HEK293 (cell line): ENCODE results near the gene NLRP11.

Experiments used
- CTCF ChIA-PET: fragments of 350-600 bp; formaldehyde crosslinking; extraction: SDS; loops from one replicate; lab custom pipeline; 2021; ENCODE audit warnings: antibody characterized with exemption; lab: Yijun Ruan, JAX
- POLR2A ChIA-PET: fragments of 300-600 bp; formaldehyde crosslinking; extraction: SDS; loops from one replicate; lab custom pipeline; 2020; ENCODE audit warnings: antibody characterized with exemption, inconsistent platforms; lab: Yijun Ruan, JAX
- H3K27ac ChIP-seq: fragments of 200-500 bp; sonication (Bioruptor generic); 2 replicates; pipeline ENCODE4 v1.5.1; 2014; ENCODE audit warnings: low read depth, low read length, control low read depth, inconsistent platforms; ENCODE audit errors: extremely low read depth
- H3K36me3 ChIP-seq, 2 experiments: fragments of 200-500 bp in 1 of 2; sonication (Bioruptor generic) in 1 of 2; 1 replicate in 1 of 2; 2 replicates in 1 of 2; pipeline ENCODE4 v1.5.1; 2014 to 2017; ENCODE audit warnings: inconsistent platforms in 2 of 2, low read length in 2 of 2; ENCODE audit not compliant: control insufficient read depth in 2 of 2, insufficient read depth in 1 of 2
- H3K4me1 ChIP-seq: fragments of 200-500 bp; sonication (Bioruptor generic); 2 replicates; pipeline ENCODE4 v1.5.1; 2014; ENCODE audit warnings: mild to moderate bottlenecking, low read length, inconsistent platforms; ENCODE audit not compliant: control insufficient read depth, insufficient read depth
- H3K4me3 ChIP-seq: 2 replicates; pipeline ENCODE4 v1.5.1; 2011; ENCODE audit warnings: low read depth, mild to moderate bottlenecking, control low read depth, low read length, moderate library complexity
- H3K9me3 ChIP-seq: fragments of 200-500 bp; sonication (Bioruptor generic); 2 replicates; pipeline ENCODE4 v1.5.1; 2014; ENCODE audit warnings: low read depth, low read length, inconsistent platforms; ENCODE audit not compliant: control insufficient read depth, insufficient read depth
- HOXD13 ChIP-seq: sonication (generic); formaldehyde crosslinking; IDR thresholded peaks from 2 replicates; pipeline ENCODE4 v1.8.0; 2022; ENCODE audit warnings: missing genetic modification reagents, borderline replicate concordance
- ZFHX2 ChIP-seq: fragments of 450-650 bp; formaldehyde crosslinking; conservative IDR thresholded peaks from 2 replicates; pipeline ENCODE4 v1.5.1; 2016; ENCODE audit warnings: missing biosample characterization, missing genetic modification characterization
- ZNF138 ChIP-seq: fragments of 450-650 bp; formaldehyde crosslinking; IDR thresholded peaks from 2 replicates; pipeline ENCODE4 v1.5.1; 2016; ENCODE audit warnings: missing biosample characterization, missing genetic modification characterization, borderline replicate concordance
- ZNF184 ChIP-seq: fragments of 450-650 bp; IDR thresholded peaks from 2 replicates; pipeline ENCODE4 v1.5.1; 2018; ENCODE audit warnings: missing biosample characterization, mild to moderate bottlenecking, missing genetic modification characterization
- ZNF202 ChIP-seq: fragments of 450-650 bp; formaldehyde crosslinking; IDR thresholded peaks from 2 replicates; pipeline ENCODE4 v1.5.1; 2016; ENCODE audit warnings: missing biosample characterization, missing genetic modification characterization, borderline replicate concordance
- ZNF214 ChIP-seq: fragments of 450-650 bp; formaldehyde crosslinking; IDR thresholded peaks from 2 replicates; pipeline ENCODE4 v1.5.1; 2017; ENCODE audit warnings: missing biosample characterization, mild to moderate bottlenecking, missing genetic modification characterization, borderline replicate concordance
- ZNF354C ChIP-seq: fragments of 450-650 bp; formaldehyde crosslinking; IDR thresholded peaks from 2 replicates; pipeline ENCODE4 v1.5.1; 2016; ENCODE audit warnings: missing biosample characterization, missing genetic modification characterization, low read depth, borderline replicate concordance
- ZNF549 ChIP-seq: fragments of 450-650 bp; IDR thresholded peaks from 2 replicates; pipeline ENCODE4 v1.5.1; 2018; ENCODE audit warnings: missing biosample characterization, missing genetic modification characterization, mild to moderate bottlenecking, inconsistent platforms, moderate library complexity
- ZNF585B ChIP-seq: fragments of 450-650 bp; formaldehyde crosslinking; IDR thresholded peaks from 2 replicates; pipeline ENCODE4 v1.5.1; 2016; ENCODE audit warnings: missing biosample characterization, missing genetic modification characterization
- ZNF76 ChIP-seq: fragments of 450-650 bp; formaldehyde crosslinking; IDR thresholded peaks from 2 replicates; pipeline ENCODE4; 2016; ENCODE audit warnings: low read depth, missing biosample characterization, missing genetic modification characterization, borderline replicate concordance
- ZNF792 ChIP-seq: fragments of 450-650 bp; formaldehyde crosslinking; IDR thresholded peaks from 2 replicates; pipeline ENCODE4 v1.5.1; 2016; ENCODE audit warnings: missing biosample characterization, missing genetic modification characterization
- TF ChIP-seq, protein P1 (sequence below): fragments of 450-650 bp; formaldehyde crosslinking; IDR thresholded peaks from 2 replicates; pipeline ENCODE4 v1.5.1; 2016; ENCODE audit warnings: missing biosample characterization, missing genetic modification characterization
- TF ChIP-seq, protein P2 (sequence below): sonication (generic); formaldehyde crosslinking; IDR thresholded peaks from 2 replicates; pipeline ENCODE4 v1.8.1; 2022; ENCODE audit warnings: mild to moderate bottlenecking, moderate library complexity, missing genetic modification reagents
- TF ChIP-seq, protein P3 (sequence below): fragments of 450-650 bp; formaldehyde crosslinking; optimal IDR thresholded peaks from 2 replicates; pipeline ENCODE3; 2016; ENCODE audit warnings: missing biosample characterization, mild to moderate bottlenecking, missing genetic modification characterization
- TF ChIP-seq, protein P4 (sequence below): fragments of 450-650 bp; formaldehyde crosslinking; IDR thresholded peaks from 2 replicates; pipeline ENCODE4 v1.5.1; 2016; ENCODE audit warnings: missing biosample characterization, missing genetic modification characterization

Gene NLRP11

DNA sequence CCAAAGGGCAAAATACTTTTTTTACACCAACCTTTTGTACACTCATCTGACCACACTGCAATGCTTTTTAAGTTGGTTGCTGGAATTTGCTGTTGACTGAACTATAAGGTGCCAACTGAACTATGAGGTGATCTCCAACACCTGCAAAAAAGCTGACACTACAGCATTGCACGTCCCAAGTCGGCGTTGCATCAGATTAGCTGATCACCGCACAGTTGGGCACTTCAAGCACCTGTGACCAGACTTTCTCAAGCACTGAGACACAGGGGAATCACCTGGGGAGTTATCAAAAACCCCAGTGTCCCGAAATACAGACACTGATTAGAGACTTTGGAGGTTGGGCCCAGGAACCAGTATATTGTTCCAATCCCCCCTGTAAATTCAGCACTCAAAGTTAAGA, 1.1 kb downstream of the NLRP11 start:
- no peak overlapping the region for H3K4me3 ChIP-seq
- TF ChIP-seq ZNF76 (tag by site-specific recombination) (no peak), ZFHX2 (tag by site-specific recombination) (no peak), ZNF585B (no peak), ZNF202 (tag by site-specific recombination) (no peak), ZNF354C (tag by site-specific recombination) (no peak), ZNF214 (tag by site-specific recombination) (no peak), ZNF138 (tag by site-specific recombination) (no peak), ZNF549 (tag by site-specific recombination) (no peak)
- TF ChIP-seq, protein P1, sequence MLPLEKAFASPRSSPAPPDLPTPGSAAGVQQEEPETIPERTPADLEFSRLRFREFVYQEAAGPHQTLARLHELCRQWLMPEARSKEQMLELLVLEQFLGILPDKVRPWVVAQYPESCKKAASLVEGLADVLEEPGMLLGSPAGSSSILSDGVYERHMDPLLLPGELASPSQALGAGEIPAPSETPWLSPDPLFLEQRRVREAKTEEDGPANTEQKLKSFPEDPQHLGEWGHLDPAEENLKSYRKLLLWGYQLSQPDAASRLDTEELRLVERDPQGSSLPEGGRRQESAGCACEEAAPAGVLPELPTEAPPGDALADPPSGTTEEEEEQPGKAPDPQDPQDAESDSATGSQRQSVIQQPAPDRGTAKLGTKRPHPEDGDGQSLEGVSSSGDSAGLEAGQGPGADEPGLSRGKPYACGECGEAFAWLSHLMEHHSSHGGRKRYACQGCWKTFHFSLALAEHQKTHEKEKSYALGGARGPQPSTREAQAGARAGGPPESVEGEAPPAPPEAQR, result no peak
- TF ChIP-seq, protein P2, sequence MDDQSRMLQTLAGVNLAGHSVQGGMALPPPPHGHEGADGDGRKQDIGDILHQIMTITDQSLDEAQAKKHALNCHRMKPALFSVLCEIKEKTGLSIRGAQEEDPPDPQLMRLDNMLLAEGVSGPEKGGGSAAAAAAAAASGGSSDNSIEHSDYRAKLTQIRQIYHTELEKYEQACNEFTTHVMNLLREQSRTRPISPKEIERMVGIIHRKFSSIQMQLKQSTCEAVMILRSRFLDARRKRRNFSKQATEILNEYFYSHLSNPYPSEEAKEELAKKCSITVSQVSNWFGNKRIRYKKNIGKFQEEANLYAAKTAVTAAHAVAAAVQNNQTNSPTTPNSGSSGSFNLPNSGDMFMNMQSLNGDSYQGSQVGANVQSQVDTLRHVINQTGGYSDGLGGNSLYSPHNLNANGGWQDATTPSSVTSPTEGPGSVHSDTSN (CRISPR knock-in tag), result no peak
- TF ChIP-seq, protein P3, sequence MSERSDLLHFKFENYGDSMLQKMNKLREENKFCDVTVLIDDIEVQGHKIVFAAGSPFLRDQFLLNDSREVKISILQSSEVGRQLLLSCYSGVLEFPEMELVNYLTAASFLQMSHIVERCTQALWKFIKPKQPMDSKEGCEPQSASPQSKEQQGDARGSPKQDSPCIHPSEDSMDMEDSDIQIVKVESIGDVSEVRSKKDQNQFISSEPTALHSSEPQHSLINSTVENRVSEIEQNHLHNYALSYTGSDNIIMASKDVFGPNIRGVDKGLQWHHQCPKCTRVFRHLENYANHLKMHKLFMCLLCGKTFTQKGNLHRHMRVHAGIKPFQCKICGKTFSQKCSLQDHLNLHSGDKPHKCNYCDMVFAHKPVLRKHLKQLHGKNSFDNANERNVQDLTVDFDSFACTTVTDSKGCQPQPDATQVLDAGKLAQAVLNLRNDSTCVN (tag by site-specific recombination), result no peak
- TF ChIP-seq, protein P4, sequence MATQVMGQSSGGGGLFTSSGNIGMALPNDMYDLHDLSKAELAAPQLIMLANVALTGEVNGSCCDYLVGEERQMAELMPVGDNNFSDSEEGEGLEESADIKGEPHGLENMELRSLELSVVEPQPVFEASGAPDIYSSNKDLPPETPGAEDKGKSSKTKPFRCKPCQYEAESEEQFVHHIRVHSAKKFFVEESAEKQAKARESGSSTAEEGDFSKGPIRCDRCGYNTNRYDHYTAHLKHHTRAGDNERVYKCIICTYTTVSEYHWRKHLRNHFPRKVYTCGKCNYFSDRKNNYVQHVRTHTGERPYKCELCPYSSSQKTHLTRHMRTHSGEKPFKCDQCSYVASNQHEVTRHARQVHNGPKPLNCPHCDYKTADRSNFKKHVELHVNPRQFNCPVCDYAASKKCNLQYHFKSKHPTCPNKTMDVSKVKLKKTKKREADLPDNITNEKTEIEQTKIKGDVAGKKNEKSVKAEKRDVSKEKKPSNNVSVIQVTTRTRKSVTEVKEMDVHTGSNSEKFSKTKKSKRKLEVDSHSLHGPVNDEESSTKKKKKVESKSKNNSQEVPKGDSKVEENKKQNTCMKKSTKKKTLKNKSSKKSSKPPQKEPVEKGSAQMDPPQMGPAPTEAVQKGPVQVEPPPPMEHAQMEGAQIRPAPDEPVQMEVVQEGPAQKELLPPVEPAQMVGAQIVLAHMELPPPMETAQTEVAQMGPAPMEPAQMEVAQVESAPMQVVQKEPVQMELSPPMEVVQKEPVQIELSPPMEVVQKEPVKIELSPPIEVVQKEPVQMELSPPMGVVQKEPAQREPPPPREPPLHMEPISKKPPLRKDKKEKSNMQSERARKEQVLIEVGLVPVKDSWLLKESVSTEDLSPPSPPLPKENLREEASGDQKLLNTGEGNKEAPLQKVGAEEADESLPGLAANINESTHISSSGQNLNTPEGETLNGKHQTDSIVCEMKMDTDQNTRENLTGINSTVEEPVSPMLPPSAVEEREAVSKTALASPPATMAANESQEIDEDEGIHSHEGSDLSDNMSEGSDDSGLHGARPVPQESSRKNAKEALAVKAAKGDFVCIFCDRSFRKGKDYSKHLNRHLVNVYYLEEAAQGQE (tag by site-specific recombination), result no peak
- ChIA-PET CTCF (interaction anchor here (0.6 to 2.9 kb wide), 6 partner anchors 21 to 176 kb away, joined by 3 to 11 read pairs (median 3); no protein-coding TSS in a partner anchor), POLR2A (no interaction called here)
- H3K36me3 ChIP-seq, result no peaks in the 10 kb centered on the region
- H3K4me1 ChIP-seq, result no peaks in the 10 kb centered on the region
- no peak overlapping the region for H3K27ac ChIP-seq
- H3K9me3 ChIP-seq, result no peaks in the 10 kb centered on the region; the same call in 1 of the 2 replicates

DNA sequence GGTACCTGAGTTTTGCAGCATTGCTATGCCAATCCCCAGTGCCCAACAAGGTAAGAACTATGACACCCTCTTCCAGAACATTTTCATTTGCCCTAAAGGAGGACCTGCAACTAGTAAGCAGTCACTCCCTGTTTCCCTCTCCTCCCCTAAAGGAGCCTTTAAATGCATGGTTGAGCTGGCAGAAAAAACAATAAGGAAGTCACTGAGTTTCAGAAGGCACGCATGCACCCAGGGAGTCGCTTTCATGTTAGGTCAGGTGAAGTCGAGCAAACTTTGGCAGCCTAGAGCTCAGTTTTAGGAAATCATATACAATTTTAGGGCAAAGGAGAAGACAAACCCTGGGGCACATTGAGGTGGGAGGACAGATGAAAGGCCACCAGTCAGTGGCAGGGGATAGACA, 11.8 kb downstream of the NLRP11 start:
- TF ChIP-seq ZNF184 (tag by site-specific recombination) (no peak), HOXD13 (no peak), ZNF792 (no peak)
- TF ChIP-seq, all 188 proteins: peak for 0
- ChIA-PET POLR2A (no interaction called here), CTCF (interaction anchor here (0.6 to 1.4 kb wide), 2 partner anchors 10 to 719 kb away, joined by 3 to 11 read pairs; no protein-coding TSS in a partner anchor)
- Histone ChIP-seq H3K9me3 (no peaks in the 10 kb centered on the region), H3K4me1 (no peaks in the 10 kb centered on the region), H3K4me3 (no peak overlapping the region), H3K27ac (no peak overlapping the region), H3K36me3 (no peaks in the 10 kb centered on the region)
